ENCODE measurements around the gene PHIP.

DNA sequence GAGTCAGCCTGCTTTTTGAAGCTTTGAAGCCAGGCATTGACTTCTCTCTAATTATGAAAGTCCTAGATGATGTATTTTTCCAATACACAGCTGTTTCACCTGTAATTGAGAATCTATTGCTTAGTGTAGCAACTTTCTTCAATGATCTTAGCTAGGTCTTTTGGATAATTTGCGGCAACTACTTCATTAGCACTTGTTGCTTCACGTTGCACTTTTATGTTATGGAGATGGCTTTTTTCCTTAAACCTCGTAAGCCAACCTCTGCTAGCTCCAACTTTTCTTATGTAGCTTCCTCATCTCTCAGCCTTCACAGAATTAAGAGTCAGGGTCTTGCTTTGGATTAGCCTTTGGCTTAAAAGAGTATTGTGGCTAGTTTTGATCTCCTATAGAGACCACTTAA, 44.8 kb downstream of the PHIP start:
- TF ChIP-seq, protein P1, sequence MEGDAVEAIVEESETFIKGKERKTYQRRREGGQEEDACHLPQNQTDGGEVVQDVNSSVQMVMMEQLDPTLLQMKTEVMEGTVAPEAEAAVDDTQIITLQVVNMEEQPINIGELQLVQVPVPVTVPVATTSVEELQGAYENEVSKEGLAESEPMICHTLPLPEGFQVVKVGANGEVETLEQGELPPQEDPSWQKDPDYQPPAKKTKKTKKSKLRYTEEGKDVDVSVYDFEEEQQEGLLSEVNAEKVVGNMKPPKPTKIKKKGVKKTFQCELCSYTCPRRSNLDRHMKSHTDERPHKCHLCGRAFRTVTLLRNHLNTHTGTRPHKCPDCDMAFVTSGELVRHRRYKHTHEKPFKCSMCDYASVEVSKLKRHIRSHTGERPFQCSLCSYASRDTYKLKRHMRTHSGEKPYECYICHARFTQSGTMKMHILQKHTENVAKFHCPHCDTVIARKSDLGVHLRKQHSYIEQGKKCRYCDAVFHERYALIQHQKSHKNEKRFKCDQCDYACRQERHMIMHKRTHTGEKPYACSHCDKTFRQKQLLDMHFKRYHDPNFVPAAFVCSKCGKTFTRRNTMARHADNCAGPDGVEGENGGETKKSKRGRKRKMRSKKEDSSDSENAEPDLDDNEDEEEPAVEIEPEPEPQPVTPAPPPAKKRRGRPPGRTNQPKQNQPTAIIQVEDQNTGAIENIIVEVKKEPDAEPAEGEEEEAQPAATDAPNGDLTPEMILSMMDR (IDR thresholded peaks at IDR 0.05; ENCODE audit: low read length), result no peak
- TF ChIP-seq EZH2 (optimal IDR thresholded peaks at IDR 0.05; ENCODE audit: low read depth, low read length), result no peak
